Endothelial cell of umbilical vein (primary cell): Measurements from ENCODE around the gene DKK3.

Experiments
- CTCF ChIP-seq, 2 donors: IDR thresholded peaks; 1 replicate in 1 of 2; 2 replicates in 1 of 2; pipeline ENCODE4 v1.5.1; 2011; ENCODE audit warnings: low read length in 2 of 2, mild to moderate bottlenecking in 2 of 2, moderate library complexity in 2 of 2, control low read depth in 1 of 2, inconsistent platforms in 1 of 2, low read depth in 1 of 2; ENCODE audit not compliant: insufficient read depth in 1 of 2; ENCODE audit errors: extremely low read depth in 1 of 2
- EZH2 ChIP-seq: IDR thresholded peaks from 2 replicates; pipeline ENCODE4 v1.6.1; 2012; ENCODE audit warnings: borderline replicate concordance, low read depth, mild to moderate bottlenecking, moderate library complexity, low read length, inconsistent platforms; ENCODE audit not compliant: severe bottlenecking
- MYC ChIP-seq: IDR thresholded peaks from one replicate; pipeline ENCODE4 v1.6.1; 2011; ENCODE audit warnings: mild to moderate bottlenecking, low read depth, low read length
- POLR2A ChIP-seq: IDR thresholded peaks from 2 replicates; pipeline ENCODE4 v1.6.1; 2012; ENCODE audit warnings: low read depth, mild to moderate bottlenecking, control low read depth, low read length
- POLR2AphosphoS5 ChIP-seq: IDR thresholded peaks from 2 replicates; pipeline ENCODE4 v1.6.1; 2012; ENCODE audit warnings: low read depth, mild to moderate bottlenecking, control low read depth, low read length, moderate library complexity; ENCODE audit not compliant: insufficient read depth
- TF ChIP-seq, protein P1 (sequence below): IDR thresholded peaks from 2 replicates; pipeline ENCODE4 v1.6.1; 2011; ENCODE audit not compliant: insufficient read depth, insufficient read length

DNA sequence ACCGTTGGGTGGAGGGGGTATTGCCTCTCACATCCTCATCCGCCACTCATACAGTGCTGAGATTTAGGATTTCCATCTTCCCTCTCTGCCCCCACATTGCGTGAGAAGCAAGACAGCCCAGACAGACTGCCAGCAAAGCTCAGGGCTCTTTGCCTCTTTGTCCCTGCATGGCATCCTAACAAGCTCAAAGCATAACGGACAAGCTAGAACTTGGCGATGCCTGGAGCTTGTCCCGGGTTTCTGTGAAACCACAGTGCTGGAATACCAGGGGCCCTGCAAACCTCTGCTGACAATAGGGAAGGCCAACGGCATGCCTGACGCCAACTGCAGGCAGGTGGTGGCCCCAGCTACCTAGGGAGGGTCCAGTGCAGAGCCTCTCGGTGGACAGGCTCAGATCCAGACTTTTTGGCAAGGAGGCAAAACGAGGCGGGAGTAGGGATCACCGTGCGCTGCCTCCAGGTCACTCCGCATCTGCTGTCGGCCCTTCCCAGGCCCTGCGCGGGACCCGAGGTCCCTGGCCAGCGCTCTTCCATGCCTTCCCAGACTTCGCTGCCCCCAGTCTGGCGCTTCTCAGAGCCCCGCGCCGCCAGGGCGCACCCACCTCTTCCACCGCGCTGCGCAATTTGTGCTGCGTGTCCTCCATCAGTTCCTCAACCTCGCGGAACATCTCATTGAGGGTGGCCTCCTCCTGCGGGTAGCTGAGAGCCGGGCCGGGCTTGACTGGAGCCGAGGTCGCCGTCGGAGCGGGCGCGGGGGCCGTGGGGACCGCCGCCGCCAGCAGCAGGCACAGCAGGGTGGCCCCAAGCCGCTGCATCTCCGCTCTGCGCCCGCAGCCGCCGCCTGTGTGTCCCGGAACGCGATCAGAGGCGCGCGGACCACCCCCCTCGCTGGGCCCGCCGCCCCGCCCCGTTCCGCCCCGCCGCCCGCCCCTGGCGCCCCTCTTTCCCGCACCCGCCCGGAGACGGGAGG, at the start of gene DKK3:
- no peak for TF ChIP-seq CTCF (IDR thresholded peaks at IDR 0.05; ENCODE audit: extremely low read depth in 1 of 2, insufficient read depth in 1 of 2, low read depth in 1 of 2, low read length in 2 of 2)
- no peak for TF ChIP-seq POLR2A
- no peak for TF ChIP-seq EZH2
- no peak for TF ChIP-seq MYC
- no peak for TF ChIP-seq POLR2AphosphoS5
- TF ChIP-seq, protein P1, sequence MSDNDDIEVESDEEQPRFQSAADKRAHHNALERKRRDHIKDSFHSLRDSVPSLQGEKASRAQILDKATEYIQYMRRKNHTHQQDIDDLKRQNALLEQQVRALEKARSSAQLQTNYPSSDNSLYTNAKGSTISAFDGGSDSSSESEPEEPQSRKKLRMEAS: no peak
